HCT116 (cell line): ENCODE results near the gene WWP2. TPM values are rescaled to one million over a fixed set of nuclear protein-coding genes. Genes with fewer than 3 reads are reported as not detected.

Experiments
- ATAC-seq: fragments of 200-7000 bp; cut with Tn5 transposase; 2 replicates; pipeline ENCODE4 v1.9.1; 2020; ENCODE audit warnings: mild to moderate bottlenecking, moderate library complexity
- BruUV-seq: library from RNA; stranded (reverse); fragments of 400-500 nt; replicated peaks from 2 replicates; lab custom pipeline; 2021; lab: Mats Ljungman, UMichigan
- CTCF ChIA-PET: fragments of 300-600 bp; sonication (Branson Sonifier 250); formaldehyde crosslinking; loops from one replicate; lab custom pipeline; 2021; ENCODE audit warnings: antibody characterized with exemption; lab: Charles Lee
- POLR2A ChIA-PET: fragments of 300-600, 350-600 bp; sonication (Branson Sonifier 250); formaldehyde crosslinking; loops from one replicate; lab custom pipeline; 2021; ENCODE audit warnings: antibody characterized with exemption; lab: Charles Lee
- RAD21 ChIA-PET, 2 experiments: fragments of 300-600 bp; sonication (Branson Sonifier 250); formaldehyde crosslinking; loops; one replicate each; lab custom pipeline; 2023; ENCODE audit warnings: low total read pairs in 2 of 2; ENCODE audit not compliant: uncharacterized antibody in 2 of 2, unreplicated experiment in 2 of 2, low non-redundant PET in 1 of 2; lab: Charles Lee
- DNase-seq: peaks from one replicate; pipeline ENCODE4 v3.0.0-alpha.2; 2010; ENCODE audit warnings: low read depth, low spot score
- H2AFZ ChIP-seq: fragments of 200-600 bp; shearing (Covaris generic), sonication (generic); 2 replicates; pipeline ENCODE4 v1.6.1; 2017; ENCODE audit warnings: low read depth, mixed run types, mixed read lengths, antibody characterized with exemption, low read length; ENCODE audit not compliant: poor library complexity, severe bottlenecking
- H3K27ac ChIP-seq: 2 replicates; pipeline ENCODE4 v1.5.1; 2012; ENCODE audit warnings: low read depth, low read length
- H3K27me3 ChIP-seq: fragments of 200-600 bp; sonication (generic); 2 replicates; pipeline ENCODE4 v1.6.1; 2016; ENCODE audit warnings: mixed run types, low read length, mixed read lengths; ENCODE audit not compliant: insufficient read depth
- H3K36me3 ChIP-seq, 2 experiments: fragments of 200-500 bp in 1 of 2; fragments of 200-600 bp in 1 of 2; sonication (Bioruptor generic) in 1 of 2; sonication (generic) in 1 of 2; 2 replicates each; pipeline versions ENCODE4 v1.5.1 to v1.6.1; 2014 to 2016; ENCODE audit warnings: low read length in 2 of 2, inconsistent platforms in 1 of 2, mixed read lengths in 1 of 2, mixed run types in 1 of 2; ENCODE audit not compliant: insufficient read depth in 2 of 2, control insufficient read depth in 1 of 2
- H3K4me1 ChIP-seq, 2 experiments: fragments of 200-600 bp in 1 of 2; sonication (generic) in 1 of 2; 2 replicates each; pipeline versions ENCODE4 v1.5.1 to v1.6.1; 2012 to 2017; ENCODE audit warnings: low read length in 2 of 2, inconsistent platforms in 1 of 2, mild to moderate bottlenecking in 1 of 2, mixed read lengths in 1 of 2, mixed run types in 1 of 2, moderate library complexity in 1 of 2; ENCODE audit not compliant: insufficient read depth in 2 of 2, control insufficient read depth in 1 of 2
- H3K4me2 ChIP-seq: fragments of 200-600 bp; sonication (generic); 2 replicates; pipeline ENCODE4 v1.6.1; 2017; ENCODE audit warnings: mixed run types, low read length, mixed read lengths
- H3K4me3 ChIP-seq, 2 experiments: fragments of 200-600 bp in 1 of 2; sonication (generic) in 1 of 2; replicated peaks in 1 of 2; 2 replicates each; pipeline ENCODE4 v1.5.1; 2011 to 2016; ENCODE audit warnings: low read length in 2 of 2, control low read depth in 1 of 2, low read depth in 1 of 2, mild to moderate bottlenecking in 1 of 2, mixed read lengths in 1 of 2, mixed run types in 1 of 2
- H3K79me2 ChIP-seq: fragments of 200-600 bp; sonication (generic); 2 replicates; pipeline ENCODE4 v1.6.1; 2017; ENCODE audit warnings: mild to moderate bottlenecking, mixed run types, low read length, moderate library complexity, mixed read lengths; ENCODE audit not compliant: insufficient read depth
- H3K9ac ChIP-seq: fragments of 200-600 bp; sonication (generic); 2 replicates; pipeline ENCODE4 v1.6.1; 2016; ENCODE audit warnings: low read length, mixed read lengths
- H3K9me2 ChIP-seq: fragments of 200-600 bp; sonication (generic), shearing (Covaris generic); 2 replicates; pipeline ENCODE4 v1.6.1; 2017; ENCODE audit warnings: mixed run types, mild to moderate bottlenecking, moderate library complexity; ENCODE audit not compliant: insufficient read depth
- H3K9me3 ChIP-seq, 2 experiments: fragments of 200-500 bp in 1 of 2; fragments of 200-600 bp in 1 of 2; sonication (Bioruptor generic) in 1 of 2; sonication (generic) in 1 of 2; 2 replicates each; pipeline ENCODE4 v1.6.1; 2014 to 2017; ENCODE audit warnings: low read length in 2 of 2, mixed read lengths in 2 of 2, inconsistent platforms in 1 of 2, low read depth in 1 of 2, mild to moderate bottlenecking in 1 of 2, mixed run types in 1 of 2, moderate library complexity in 1 of 2; ENCODE audit not compliant: control insufficient read depth in 1 of 2, insufficient read depth in 1 of 2
- H4K20me1 ChIP-seq: fragments of 200-600 bp; sonication (generic), shearing (Covaris generic); 2 replicates; pipeline ENCODE4 v1.6.1; 2017; ENCODE audit warnings: mixed run types, mild to moderate bottlenecking, moderate library complexity; ENCODE audit not compliant: insufficient read depth
- ATF3 ChIP-seq: IDR thresholded peaks from 2 replicates; pipeline ENCODE4 v1.6.1; 2012
- CBX3 ChIP-seq: IDR thresholded peaks from 2 replicates; pipeline ENCODE4 v1.6.1; 2012; ENCODE audit warnings: low read depth
- CTCF ChIP-seq, 3 experiments: fragments of 200-600 bp in 1 of 3; sonication (generic) in 1 of 3; IDR thresholded peaks in 2 of 3; conservative IDR thresholded peaks in 1 of 3; 2 replicates each; pipeline ENCODE4 v1.5.1; 2012 to 2017; ENCODE audit warnings: low read depth in 2 of 3, low read length in 2 of 3, antibody characterized with exemption in 1 of 3, borderline replicate concordance in 1 of 3, control low read depth in 1 of 3, mild to moderate bottlenecking in 1 of 3, mixed read lengths in 1 of 3, mixed run types in 1 of 3, moderate library complexity in 1 of 3; ENCODE audit not compliant: insufficient read depth in 1 of 3
- ELF1 ChIP-seq: IDR thresholded peaks from 2 replicates; pipeline ENCODE4 v1.6.1; 2012; ENCODE audit warnings: low read depth, borderline replicate concordance
- EZH2 ChIP-seq: fragments of 200-600 bp; sonication (generic); IDR thresholded peaks from 2 replicates; pipeline ENCODE4 v1.6.1; 2017; ENCODE audit warnings: antibody characterized with exemption, mixed run types
- FOSL1 ChIP-seq: IDR thresholded peaks from 2 replicates; pipeline ENCODE4 v1.6.1; 2012; ENCODE audit warnings: low read depth
- JUND ChIP-seq: IDR thresholded peaks from 2 replicates; pipeline ENCODE4 v1.6.1; 2012
- MAX ChIP-seq: IDR thresholded peaks from 2 replicates; pipeline ENCODE4 v1.6.1; 2012
- POLR2A ChIP-seq: IDR thresholded peaks from 2 replicates; pipeline ENCODE4 v1.7.0; 2011; ENCODE audit warnings: borderline replicate concordance; ENCODE audit not compliant: insufficient read depth, insufficient read length; ENCODE audit errors: extremely low read depth
- POLR2AphosphoS5 ChIP-seq: IDR thresholded peaks from 2 replicates; pipeline ENCODE4 v1.6.1; 2011; ENCODE audit warnings: mild to moderate bottlenecking, low read depth, low read length, moderate library complexity
- RAD21 ChIP-seq: IDR thresholded peaks from 2 replicates; pipeline ENCODE4 v1.6.1; 2012; ENCODE audit warnings: low read depth, mild to moderate bottlenecking
- REST ChIP-seq: IDR thresholded peaks from 2 replicates; pipeline ENCODE4 v1.6.1; 2012; ENCODE audit warnings: low read depth
- SIN3A ChIP-seq: IDR thresholded peaks from 2 replicates; pipeline ENCODE4 v1.6.1; 2012; ENCODE audit warnings: low read depth
- SP1 ChIP-seq: IDR thresholded peaks from 2 replicates; pipeline ENCODE4 v1.6.1; 2012; ENCODE audit warnings: low read depth
- TCF7L2 ChIP-seq: IDR thresholded peaks from 2 replicates; pipeline ENCODE4 v1.7.0; 2011; ENCODE audit warnings: borderline replicate concordance, inconsistent platforms; ENCODE audit not compliant: insufficient read depth, insufficient read length; ENCODE audit errors: extremely low read depth
- YY1 ChIP-seq: IDR thresholded peaks from 2 replicates; pipeline ENCODE4 v1.6.1; 2011; ENCODE audit warnings: low read length, low read depth, moderate library complexity, mild to moderate bottlenecking; ENCODE audit not compliant: insufficient replicate concordance; ENCODE audit errors: extremely low read depth
- ZBTB33 ChIP-seq: IDR thresholded peaks from 2 replicates; pipeline ENCODE4 v1.6.1; 2011; ENCODE audit warnings: mild to moderate bottlenecking, low read length, moderate library complexity; ENCODE audit not compliant: insufficient replicate concordance; ENCODE audit errors: extremely low read depth
- ZFX ChIP-seq: fragments of 450-650 bp; IDR thresholded peaks from 2 replicates; pipeline ENCODE4 v1.6.1; 2017
- intact Hi-C: fragments of 100-400 bp; cut with micrococcal nuclease; formaldehyde crosslinking; loops from 2 replicates; pipeline ENCODE4 v1.10.0; 2022
- total RNA-seq: library from RNA; stranded (reverse); gene quantifications from one replicate; pipeline ENCODE4 v1.2.1, GENCODE V29; 2021; ENCODE audit not compliant: unreplicated experiment

Gene WWP2
- total RNA-seq, 1 experiment from 2014 or later = 44.2 TPM

- Histone ChIP-seq H3K36me3 (no peaks in the 10 kb centered on the region), H3K4me3 (no peak overlapping the region), H3K9me2 (no peaks in the 10 kb centered on the region), H4K20me1 (no peaks in the 10 kb centered on the region), H3K27ac (no peak overlapping the region), H3K4me2 (no peak overlapping the region), H3K9ac (no peak overlapping the region), H3K27me3 (no peaks in the 10 kb centered on the region), H3K4me1 (no peaks in the 10 kb centered on the region), H2AFZ (no peak overlapping the region), H3K79me2 (no peaks in the 10 kb centered on the region), H3K9me3 (no peaks in the 10 kb centered on the region)
- RAD21 ChIA-PET = no interaction called here
- CTCF ChIA-PET = no interaction called here
- POLR2A ChIA-PET = no interaction called here
- no peak for ATAC-seq
- intact Hi-C loops = no loop called here
- no peak for DNase-seq
- BruUV-seq = no TSS peak
- no peak for TF ChIP-seq CBX3
- no peak for TF ChIP-seq YY1
- no peak for TF ChIP-seq POLR2A
- TF ChIP-seq ATF3 = no peak
- no peak for TF ChIP-seq POLR2AphosphoS5
- no peak for TF ChIP-seq MAX
- no peak for TF ChIP-seq TCF7L2
- no peak for TF ChIP-seq SIN3A
- TF ChIP-seq ELF1 = no peak
- no peak for TF ChIP-seq EZH2
- TF ChIP-seq FOSL1 = no peak
- TF ChIP-seq JUND = no peak
- no peak for TF ChIP-seq SP1
- TF ChIP-seq REST = no peak
- TF ChIP-seq ZFX = no peak
- TF ChIP-seq ZBTB33 = no peak
- no peak for TF ChIP-seq CTCF (IDR thresholded peaks at IDR 0.05 in 2 of 3, conservative IDR thresholded peaks at IDR 0.05 in 1 of 3; ENCODE audit: borderline replicate concordance in 1 of 3, insufficient read depth in 1 of 3, low read depth in 2 of 3, low read length in 2 of 3)
- TF ChIP-seq RAD21 = no peak
These were observed 162.1 kb downstream of the WWP2 start for GRCh38 chr16:69924041-69924775.
